Ishikawa (cell line): ENCODE results near the gene NEO1.

ENCODE experiments used
- CEBPB ChIP-seq: IDR thresholded peaks from 2 replicates; pipeline ENCODE4 v1.6.1; 2012
- CREB1 ChIP-seq: IDR thresholded peaks from 2 replicates; pipeline ENCODE4 v1.6.1; 2012; ENCODE audit warnings: low read depth
- EGR1 ChIP-seq: IDR thresholded peaks from 2 replicates; pipeline ENCODE4 v1.6.1; 2012
- EP300 ChIP-seq: IDR thresholded peaks from 2 replicates; pipeline ENCODE4 v1.6.1; 2012; ENCODE audit warnings: borderline replicate concordance
- FOXM1 ChIP-seq: IDR thresholded peaks from 2 replicates; pipeline ENCODE4 v1.6.1; 2012; ENCODE audit warnings: low read depth, borderline replicate concordance
- NFIC ChIP-seq: IDR thresholded peaks from 2 replicates; pipeline ENCODE4 v1.6.1; 2012
- RAD21 ChIP-seq: IDR thresholded peaks from 2 replicates; pipeline ENCODE4 v1.6.1; 2012; ENCODE audit warnings: low read depth
- TCF12 ChIP-seq: IDR thresholded peaks from 2 replicates; pipeline ENCODE4 v1.6.1; 2012; ENCODE audit warnings: low read depth
- USF1 ChIP-seq: IDR thresholded peaks from 2 replicates; pipeline ENCODE4 v1.6.1; 2012
- YY1 ChIP-seq: IDR thresholded peaks from 2 replicates; pipeline ENCODE4 v1.6.1; 2012; ENCODE audit warnings: low read depth
- TF ChIP-seq, protein P1 (sequence below): IDR thresholded peaks from 2 replicates; pipeline ENCODE4 v1.6.1; 2012
- TF ChIP-seq, protein P2 (sequence below): IDR thresholded peaks from 2 replicates; pipeline ENCODE4 v1.6.1; 2012; ENCODE audit warnings: low read depth, mild to moderate bottlenecking

GRCh38 chr15:73034221-73034620, 18.0 kb upstream of the NEO1 start:
- TF ChIP-seq, protein P1, sequence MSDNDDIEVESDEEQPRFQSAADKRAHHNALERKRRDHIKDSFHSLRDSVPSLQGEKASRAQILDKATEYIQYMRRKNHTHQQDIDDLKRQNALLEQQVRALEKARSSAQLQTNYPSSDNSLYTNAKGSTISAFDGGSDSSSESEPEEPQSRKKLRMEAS: no peak
- no peak for TF ChIP-seq NFIC
- no peak for TF ChIP-seq EP300
- TF ChIP-seq, protein P2, sequence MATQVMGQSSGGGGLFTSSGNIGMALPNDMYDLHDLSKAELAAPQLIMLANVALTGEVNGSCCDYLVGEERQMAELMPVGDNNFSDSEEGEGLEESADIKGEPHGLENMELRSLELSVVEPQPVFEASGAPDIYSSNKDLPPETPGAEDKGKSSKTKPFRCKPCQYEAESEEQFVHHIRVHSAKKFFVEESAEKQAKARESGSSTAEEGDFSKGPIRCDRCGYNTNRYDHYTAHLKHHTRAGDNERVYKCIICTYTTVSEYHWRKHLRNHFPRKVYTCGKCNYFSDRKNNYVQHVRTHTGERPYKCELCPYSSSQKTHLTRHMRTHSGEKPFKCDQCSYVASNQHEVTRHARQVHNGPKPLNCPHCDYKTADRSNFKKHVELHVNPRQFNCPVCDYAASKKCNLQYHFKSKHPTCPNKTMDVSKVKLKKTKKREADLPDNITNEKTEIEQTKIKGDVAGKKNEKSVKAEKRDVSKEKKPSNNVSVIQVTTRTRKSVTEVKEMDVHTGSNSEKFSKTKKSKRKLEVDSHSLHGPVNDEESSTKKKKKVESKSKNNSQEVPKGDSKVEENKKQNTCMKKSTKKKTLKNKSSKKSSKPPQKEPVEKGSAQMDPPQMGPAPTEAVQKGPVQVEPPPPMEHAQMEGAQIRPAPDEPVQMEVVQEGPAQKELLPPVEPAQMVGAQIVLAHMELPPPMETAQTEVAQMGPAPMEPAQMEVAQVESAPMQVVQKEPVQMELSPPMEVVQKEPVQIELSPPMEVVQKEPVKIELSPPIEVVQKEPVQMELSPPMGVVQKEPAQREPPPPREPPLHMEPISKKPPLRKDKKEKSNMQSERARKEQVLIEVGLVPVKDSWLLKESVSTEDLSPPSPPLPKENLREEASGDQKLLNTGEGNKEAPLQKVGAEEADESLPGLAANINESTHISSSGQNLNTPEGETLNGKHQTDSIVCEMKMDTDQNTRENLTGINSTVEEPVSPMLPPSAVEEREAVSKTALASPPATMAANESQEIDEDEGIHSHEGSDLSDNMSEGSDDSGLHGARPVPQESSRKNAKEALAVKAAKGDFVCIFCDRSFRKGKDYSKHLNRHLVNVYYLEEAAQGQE: no peak
- TF ChIP-seq RAD21: no peak
- no peak for TF ChIP-seq USF1
- TF ChIP-seq TCF12: no peak
- TF ChIP-seq CREB1: no peak
- TF ChIP-seq FOXM1: no peak
- no peak for TF ChIP-seq CEBPB
- TF ChIP-seq EGR1: no peak
- no peak for TF ChIP-seq YY1
